Measurements from ENCODE around the gene CHD1. TPM values are rescaled to one million over a fixed set of nuclear protein-coding genes. Genes with fewer than 3 reads are reported as not detected.
"Not testable (repeated sequence)": the region's sequence is repeated elsewhere in the genome, so short reads cannot be mapped to it uniquely, and the experiment has no call there.

The CHD1 gene
- total RNA-seq: 62.2 TPM
- long read RNA-seq, partial matches to known transcripts: 106 of 120 reads
- long read RNA-seq, other reads (novel, unspliced or antisense): 14 of 120 reads

DNA sequence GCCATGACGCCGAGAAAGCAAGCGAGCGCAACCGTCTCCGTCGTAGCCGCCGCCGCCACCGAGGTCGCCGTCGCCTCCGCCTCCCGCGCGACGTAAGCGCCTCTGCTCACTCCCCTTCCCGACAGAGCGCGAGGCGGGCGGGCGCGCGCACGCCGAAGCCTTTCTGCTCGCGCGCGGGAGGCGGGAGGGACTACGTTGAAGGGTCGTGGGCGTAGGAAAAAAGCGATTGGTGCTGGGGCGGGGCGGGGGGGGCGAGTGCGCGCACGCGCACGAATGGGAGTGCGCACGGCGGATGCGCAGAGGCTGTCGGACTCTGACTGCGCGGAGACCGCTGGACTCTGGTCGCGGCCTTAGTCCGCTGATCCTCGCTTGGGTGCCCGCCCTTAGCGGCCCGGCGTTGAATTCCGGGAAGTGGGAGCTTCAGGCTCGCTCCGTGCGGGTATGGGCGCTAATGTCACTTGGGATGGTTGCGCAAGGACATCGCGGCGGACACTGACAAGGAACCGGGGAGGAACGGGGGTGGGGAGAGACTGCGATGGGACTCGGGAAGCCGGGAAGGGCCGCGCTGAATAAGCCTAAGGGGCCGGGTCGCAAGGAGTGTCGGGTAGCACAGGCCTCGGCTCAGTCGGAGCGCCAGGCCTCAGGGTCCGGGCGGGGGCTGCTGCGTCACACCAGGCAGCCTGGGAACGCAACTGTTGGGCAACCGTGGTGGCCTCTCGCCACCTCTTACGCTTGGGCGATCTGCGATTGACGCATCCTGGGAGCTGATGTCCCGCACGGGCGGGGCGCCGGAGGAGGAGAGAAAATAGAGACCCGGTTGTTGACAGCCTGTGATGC lies at the start of gene CHD1:
TSS of gene CHD1 (minus strand) at position 135 of the 837 bp plus-strand sequence. CDS start 2,621 bp downstream, outside the sequence.
- peak; percentile 99 for DNase-seq (ENCODE audit: low spot score)

DNA sequence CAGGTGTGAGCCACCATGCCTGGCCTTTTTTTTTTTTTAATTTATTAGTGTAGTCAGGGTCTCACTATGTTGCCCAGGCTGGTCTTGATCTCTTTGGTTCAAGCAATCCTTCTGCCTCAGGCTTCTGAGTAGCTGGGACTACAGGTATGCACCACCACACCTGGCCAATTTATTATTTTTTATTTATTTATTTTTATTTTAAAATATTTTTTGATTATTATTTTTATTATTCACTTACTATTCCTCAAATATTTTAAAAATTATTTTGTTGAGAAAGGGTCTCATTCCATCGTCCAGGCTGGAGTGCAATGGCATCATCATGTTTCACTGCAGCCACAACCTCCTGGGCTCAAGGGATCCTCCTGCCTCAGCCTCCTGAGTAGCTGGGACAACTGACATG lies 49.7 kb upstream of the CHD1 start:
- DNase-seq (ENCODE audit: low spot score): no peak

DNA sequence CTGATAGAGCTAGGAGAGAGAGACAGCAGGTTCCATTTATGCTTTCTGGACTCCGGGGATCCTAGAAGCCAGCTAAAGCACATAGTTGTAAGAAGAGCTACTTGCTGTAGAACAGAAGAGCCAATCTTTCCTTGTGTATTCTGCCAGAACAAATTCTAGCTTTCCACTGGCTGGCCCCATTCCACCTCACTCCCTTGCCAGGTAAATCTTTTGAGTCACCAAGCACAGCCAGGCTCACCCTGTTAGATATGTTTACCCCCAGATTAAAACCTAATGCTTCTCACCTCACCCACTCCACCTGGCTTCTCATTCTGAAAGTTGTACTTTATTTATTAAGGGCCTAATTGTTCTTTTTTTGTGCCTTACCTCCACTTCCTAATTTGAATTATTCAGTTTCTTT lies 48.9 kb upstream of the CHD1 start:
- no peak for DNase-seq (ENCODE audit: low spot score)

DNA sequence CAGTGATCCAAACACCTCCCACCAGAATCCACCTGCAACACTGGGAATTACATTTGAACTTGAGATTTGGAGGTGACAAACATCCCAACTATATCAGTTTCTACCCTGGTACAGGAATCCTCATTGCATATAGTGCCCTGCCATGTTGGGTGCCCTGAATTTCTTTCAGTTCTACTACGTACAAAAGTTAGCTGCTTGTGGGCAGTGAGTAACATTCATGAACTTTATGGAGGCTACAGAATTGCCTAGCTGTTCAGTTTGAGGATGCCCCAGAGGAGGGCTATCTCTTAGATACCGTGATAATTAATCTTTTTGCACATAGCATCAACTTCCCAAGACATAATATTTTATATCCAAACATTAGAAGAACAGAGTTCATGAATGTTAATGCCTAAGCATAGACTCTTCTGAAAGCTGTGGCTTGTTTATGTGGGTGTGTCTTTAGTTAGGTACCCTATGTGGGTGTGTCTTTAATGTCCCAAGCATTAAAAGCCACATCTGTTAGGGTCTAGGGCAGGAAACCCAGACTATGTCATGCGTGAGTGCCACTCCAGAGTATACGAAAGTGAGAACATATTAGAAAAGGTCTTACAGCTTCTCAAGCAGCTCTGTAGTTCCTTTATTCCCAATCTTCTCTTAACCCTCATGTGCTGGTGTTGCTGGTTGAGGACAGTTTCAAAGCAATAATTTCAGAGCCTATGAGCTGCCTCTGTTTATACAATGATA lies 47.0 kb upstream of the CHD1 start:
- no peak for DNase-seq (ENCODE audit: low spot score)

DNA sequence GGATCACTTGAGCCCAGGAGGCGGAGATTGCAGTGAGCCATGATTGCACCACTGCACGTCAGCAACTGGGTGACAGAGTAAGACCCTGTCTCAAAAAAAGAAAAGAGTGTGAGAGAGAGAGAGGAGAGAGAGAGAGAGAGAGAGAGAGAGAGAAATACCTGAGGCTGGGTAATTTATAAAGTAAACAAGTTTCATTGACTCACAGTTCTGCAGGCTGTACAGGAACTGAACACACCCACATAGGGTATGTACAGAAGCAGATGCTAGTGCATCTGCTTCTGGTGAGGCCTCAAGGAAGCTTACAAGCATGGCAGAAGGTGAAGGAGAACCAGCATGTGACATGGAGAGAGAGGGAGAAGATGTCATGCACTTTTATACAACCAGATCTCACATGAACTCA lies 46.4 kb upstream of the CHD1 start:
- DNase-seq (ENCODE audit: low spot score): no peak

DNA sequence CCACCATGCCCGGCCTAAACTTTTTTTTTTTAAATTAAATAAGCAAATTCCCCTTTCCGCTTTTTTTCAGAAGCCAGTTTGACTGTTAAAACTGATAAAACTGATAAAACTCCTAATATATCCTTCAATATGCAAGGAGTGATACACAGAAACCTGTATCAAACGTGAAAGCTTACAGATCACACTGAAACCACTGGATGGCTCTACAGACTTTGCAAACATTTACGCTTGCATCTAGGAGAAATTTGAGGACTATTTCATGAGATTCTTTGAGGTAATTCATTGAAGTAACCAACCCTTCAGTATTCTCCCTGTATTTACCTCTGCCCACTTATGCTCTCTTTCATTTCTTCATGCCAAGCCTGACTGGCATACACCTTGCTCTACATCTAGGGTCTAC lies 40.6 kb upstream of the CHD1 start:
- no peak for DNase-seq (ENCODE audit: low spot score)

DNA sequence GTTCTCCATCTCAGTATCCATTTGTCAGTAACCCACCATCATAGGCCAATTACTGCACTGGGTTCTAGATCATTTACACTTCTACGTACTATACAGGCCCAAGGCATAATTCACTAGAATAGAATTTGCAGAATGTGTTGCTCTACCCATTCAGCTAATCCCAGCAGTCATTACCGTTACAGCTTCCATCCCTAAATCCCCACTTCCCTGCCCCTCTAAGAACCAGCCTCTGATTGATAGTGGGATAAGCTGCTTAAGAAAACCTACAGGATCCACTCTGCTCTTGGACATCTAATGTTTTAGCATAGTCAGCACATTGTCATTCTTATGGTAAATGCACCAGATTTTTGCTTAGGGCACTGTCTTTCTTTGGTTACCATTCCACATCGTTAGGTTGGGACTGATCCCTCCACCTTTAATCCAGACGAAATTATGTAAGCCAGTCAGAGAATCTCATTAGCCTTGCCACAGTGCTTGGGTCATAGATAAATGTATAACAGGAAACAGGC lies 39.3 kb upstream of the CHD1 start:
- DNase-seq (ENCODE audit: low spot score): no peak

DNA sequence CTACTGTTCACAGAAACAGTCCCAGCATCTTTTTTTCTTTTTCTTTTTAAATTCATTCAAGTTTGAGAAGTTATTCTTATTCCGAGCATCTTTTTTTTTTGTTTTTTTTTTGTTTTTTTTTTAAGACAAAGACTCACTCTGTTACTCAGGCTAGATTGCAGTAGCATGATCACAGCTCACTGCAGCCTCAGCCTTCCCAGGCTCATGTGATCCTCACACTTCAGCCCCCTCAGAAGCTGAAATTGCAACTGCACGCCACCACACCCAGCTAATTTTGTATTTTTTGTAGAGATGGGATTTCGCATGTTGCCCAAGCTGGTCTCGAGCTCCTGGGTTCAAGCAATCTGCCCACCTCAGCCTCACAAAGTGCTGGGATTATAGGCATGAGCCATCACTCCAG lies 36.4 kb upstream of the CHD1 start:
- DNase-seq (ENCODE audit: low spot score): no peak

DNA sequence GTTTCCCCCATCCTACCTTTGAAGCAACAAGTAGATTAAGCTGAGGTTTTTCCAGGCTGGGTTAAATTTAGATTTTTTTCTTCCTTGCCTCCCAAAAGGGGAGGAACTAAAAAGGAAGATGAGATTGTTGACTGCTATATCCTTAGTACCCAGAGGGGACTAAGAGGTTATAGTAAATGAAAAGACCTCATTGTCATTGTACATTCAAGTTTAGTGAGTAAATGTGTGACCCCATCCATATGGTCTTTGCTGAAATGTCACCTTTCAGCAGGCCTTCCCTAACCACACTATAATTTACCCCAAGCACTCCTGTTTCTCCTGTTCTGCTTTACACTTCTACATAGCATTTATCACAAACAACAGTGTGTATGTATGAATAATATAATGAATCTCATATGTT lies 35.8 kb upstream of the CHD1 start:
- DNase-seq (ENCODE audit: low spot score): no peak

DNA sequence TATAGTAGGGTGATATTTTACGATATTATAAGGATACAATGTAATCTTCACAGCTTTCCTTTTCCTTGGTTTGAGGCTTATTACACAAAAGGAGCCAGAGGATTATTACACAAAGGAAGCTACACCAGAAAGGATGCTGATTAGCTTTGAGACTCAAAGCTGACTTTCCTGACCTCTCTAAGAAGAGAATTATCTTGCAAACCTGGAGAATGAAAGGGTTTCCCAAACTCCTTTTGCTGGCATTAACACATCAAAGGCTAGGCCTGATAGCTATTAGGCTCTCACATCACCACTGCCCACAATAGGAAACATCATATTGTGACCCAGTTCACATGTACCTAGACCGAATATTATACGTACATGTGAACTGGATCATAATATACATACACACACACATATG lies 34.2 kb upstream of the CHD1 start:
- no peak for DNase-seq (ENCODE audit: low spot score)

DNA sequence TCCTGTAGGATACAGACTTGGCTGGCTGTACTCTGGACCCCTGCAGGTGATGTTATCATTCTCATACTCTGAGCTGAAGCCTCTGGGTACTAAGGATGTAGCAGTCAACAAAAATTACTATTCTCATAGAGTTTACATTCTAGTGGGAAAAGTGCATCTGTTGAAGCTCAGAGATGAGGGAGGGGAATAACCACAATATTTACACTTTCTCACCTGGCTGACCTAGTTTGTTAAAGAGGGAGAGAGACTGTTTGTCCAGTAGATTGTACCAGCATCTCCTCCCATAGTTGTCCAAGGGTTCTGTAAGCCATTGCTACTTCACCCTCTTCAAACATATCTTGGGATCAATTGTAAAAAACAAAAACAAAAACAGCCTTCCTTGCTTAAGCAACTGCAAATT lies 33.8 kb upstream of the CHD1 start:
- no peak for DNase-seq (ENCODE audit: low spot score)

DNA sequence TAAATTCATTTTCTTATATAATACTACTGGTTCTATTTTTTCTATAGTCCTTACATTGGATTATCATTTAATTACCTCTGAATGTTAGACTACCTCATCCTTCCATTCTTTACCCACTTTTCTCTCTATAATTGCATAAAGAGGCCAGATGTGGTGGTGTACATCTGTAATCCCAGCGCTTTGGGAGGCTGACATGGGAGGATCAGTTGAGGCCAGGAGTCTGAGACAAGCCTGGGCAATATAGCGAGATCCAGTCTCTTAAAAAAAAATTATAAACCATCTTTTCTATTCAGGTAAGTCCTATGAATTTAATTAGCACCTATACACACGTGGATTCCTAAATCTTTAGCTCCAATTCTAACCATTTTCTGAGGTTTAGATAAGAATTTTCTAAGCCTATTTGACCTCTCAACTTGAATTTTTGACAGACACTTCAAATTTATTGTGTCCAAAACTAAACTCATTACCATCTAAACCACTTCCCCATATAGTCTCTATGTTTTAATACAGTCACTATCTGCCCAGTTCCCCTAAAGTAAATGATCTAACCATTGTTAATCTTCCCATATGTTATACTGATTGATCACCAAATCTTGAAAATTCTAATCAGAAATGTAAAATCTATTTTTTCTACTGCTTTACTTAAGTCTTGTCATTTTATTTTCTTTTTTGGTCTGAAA lies 33.0 kb upstream of the CHD1 start:
- no peak for DNase-seq (ENCODE audit: low spot score)

DNA sequence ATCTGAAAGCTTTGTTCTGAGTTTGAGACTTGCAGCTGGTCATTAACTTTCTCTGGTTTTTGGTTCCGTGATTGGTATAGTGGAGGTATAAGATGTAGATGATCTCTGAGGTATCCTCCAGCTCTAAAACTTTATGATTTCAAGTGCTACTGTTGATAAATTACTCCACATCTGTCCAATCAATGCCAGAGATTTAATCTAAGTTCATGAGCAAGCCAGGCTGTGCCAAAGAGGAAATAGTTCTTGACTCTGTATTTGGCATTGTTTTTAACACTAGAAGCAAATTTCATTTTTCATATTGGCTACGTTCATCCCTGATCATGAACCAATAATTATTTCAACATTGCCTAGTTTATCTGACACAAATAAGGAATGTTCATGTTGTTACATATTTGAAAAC lies 28.5 kb upstream of the CHD1 start:
- no peak for DNase-seq (ENCODE audit: low spot score)

DNA sequence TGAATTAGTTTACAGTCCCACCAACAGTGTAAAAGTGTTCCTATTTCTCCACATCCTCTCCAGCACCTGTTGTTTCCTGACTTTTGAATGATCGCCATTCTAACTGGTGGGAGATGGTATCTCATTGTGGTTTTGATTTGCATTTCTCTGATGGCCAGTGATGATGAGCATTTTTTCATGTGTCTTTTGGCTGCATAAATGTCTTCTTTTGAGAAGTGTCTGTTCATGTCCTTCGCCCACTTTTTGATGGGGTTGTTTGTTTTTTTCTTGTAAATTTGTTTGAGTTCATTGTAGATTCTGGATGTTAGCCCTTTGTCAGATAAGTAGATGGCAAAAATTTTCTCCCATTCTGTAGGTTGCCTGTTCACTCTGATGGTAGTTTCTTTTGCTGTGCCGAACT lies 27.1 kb upstream of the CHD1 start:
- DNase-seq (ENCODE audit: low spot score): not testable (repeated sequence)

DNA sequence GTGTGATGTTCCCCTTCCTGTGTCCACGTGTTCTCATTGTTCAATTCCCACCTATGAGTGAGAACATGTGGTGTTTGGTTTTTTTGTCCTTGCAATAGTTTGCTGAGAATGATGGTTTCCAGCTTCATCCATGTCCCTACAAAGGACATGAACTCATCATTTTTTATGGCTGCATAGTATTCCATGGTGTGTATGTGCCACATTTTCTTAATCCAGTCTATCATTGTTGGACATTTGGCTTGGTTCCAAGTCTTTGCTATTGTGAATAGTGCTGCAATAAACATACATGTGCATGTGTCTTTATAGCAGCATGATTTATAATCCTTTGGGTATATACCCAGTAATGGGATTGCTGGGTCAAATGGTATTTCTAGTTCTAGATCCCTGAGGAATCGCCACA lies 26.7 kb upstream of the CHD1 start:
- DNase-seq (ENCODE audit: low spot score): not testable (repeated sequence)

DNA sequence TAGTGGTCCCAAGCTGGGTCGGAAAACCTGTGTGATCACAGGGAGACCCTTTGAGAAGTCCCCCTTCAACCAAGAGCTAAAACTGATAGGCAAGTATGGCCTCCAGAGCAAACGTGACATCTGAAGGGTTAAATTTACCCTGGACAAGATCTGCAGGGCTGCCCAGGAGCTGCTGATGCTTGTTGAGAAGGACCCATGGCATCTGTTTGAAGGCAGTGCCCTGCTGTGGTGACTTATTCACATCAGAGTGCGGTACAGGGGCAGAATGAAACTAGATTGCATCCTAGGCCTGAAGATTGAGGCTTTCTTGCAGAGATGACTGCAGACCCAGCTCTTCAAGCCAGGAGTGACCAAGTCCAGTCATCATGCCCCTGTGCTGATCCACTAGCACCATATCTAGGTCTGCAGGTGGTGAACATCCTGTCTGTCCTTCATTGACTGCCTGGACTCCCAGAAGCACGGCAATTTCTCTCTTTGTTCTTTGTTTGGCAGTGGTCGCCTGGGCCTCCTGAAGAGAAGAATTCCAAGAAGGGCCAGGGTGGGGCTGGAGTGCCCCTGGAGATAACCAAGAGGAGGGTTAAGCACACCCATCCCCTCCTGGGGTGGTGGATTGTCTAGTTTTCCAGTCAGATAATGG lies 25.7 kb upstream of the CHD1 start:
- DNase-seq (ENCODE audit: low spot score): no peak

DNA sequence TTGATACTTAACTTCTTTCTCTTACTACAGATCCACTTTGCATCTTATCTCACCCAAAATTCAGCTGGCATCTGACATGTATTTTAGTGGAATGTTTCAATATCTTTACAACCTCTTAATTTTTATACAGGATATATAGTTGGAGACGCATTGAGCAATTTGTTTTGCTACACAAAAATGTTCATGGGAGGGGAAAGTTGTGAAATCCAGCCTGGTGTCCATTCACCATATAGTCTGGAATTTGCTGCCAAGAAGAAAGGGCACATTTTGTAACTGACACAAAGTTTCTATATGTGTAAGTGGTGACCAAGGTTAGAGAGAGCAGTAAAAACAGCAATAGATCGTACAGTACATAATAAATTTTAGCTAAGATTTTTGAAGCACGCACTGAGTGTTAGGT lies 14.0 kb upstream of the CHD1 start:
- DNase-seq (ENCODE audit: low spot score): no peak

DNA sequence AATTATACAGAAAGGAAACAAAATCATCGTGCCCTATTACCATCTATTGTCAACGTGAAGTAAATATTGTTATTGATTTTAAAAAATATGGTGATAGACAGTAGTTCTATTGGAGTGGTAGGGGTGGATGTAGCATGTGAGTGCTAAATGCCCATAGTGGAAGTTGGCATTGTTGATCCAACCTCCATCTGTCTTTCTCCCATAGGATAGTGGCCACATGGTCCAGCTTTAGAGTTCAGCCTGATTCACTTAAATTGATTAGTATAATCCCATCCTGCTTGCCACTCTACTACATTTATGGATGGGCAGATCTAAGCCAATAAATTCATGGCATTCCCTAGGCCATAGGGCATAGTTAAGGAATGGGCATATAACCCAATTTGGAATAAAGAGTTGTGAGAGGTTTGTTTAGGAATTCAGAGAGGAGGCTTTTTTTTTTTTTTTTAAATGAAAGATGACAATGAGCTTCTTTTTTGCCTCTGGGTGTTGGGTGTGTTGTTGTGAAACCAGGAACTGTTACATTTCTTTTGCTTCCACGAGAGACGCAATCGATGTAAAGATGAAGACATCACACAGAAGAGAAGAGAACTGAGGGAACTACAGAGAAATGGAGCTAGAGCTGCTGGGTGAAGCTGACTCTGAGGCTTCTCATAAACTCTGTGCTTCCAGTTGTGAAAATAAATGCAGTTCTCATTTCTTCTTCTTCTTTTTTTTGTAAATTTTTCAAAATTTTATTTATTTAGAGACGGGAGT lies 12.5 kb upstream of the CHD1 start:
- no peak for DNase-seq (ENCODE audit: low spot score)

DNA sequence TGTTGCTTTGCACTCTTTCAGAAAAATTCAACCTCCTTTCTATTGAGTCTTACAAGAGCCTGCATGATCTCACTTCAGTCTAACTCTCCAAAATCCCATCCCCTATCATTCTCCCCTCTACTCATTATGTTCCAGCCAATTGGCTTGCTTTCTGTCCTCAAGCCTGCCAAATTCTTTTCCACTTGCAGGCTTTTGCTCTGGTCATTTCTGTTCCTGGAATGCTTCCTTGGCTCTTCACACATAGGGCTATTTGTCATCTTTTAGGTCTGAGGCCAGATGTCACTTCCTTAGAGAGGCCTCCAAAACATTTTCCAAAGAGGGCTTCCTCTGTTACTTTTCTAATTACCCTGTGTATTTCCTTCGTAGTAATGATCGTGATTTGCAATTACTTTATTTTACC lies 11.8 kb upstream of the CHD1 start:
- DNase-seq (ENCODE audit: low spot score): no peak

DNA sequence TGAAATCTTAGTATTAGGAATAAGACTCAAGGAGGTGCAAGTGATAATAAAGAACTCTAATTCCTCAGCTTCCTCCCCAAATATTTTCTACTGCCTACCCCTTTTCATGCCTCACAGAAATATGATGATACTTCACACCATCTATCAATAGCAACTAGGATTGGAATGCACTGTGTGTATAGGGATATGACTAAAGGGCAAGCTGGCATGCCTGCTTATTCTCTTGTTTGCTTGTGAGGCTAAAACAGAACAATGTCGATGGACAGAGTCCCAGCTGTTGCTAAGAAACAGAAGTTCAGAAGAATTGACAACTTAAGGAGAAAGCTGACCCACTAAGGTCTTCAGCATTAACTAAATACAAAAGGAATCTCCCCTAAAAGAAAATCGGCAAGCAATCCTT lies 9.7 kb upstream of the CHD1 start:
- DNase-seq (ENCODE audit: low spot score): no peak
